GM21515 (cell line): ENCODE results near the gene SAP30BP.

ENCODE experiments used
- ATAC-seq: cut with Tn5 transposase; IDR thresholded peaks from one replicate; pipeline ENCODE4 v1.9.1; 2021; ENCODE audit not compliant: unreplicated experiment

The SAP30BP gene

DNA sequence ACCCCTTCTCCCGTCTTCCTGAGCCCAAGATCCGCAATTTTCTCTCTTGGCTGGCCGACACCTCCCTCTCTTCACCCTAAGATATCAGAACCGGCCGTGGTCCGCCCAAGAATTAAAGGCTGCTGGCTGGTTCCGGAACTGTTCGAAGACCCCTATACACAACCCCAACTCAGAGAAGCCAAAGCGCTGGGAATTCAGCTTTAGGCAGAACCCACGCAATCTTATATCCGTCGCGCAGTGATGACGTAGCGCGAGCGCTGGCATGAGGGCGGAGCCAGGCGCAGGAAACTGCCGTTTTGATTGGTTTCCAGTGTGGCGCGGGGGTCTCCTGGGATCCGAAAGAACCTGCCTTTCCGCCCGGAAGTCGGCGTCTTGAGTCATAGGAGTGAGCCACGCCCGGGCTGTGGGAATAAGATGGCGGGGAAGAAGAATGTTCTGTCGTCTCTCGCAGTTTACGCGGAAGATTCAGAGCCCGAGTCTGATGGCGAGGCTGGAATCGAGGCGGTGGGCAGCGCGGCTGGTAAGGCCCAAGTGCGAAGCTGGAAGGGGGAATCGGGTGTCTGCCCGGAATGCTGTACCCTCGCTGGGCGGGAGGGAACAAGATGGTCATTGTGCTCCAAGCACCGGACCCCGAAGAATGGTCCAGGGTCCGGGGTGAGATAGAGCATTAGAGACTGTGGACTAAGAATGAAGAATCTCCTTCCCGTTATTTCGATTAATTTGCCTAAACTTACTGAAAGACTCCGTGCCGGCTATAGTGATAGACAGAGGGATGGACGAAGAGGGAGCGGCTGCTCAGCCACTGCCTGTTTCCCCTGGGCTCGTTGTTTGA is at the start of gene SAP30BP, which contains the start of gene RECQL5:
Gene SAP30BP, plus strand, starts transcription at position 380 of the 832 bp plus-strand sequence. Its CDS starts 35 bp downstream, at position 415.
Gene RECQL5, minus strand, starts transcription at position 196 of the 832 bp plus-strand sequence. CDS start 597 bp downstream, outside the sequence.
- peak; percentile 71 for ATAC-seq

DNA sequence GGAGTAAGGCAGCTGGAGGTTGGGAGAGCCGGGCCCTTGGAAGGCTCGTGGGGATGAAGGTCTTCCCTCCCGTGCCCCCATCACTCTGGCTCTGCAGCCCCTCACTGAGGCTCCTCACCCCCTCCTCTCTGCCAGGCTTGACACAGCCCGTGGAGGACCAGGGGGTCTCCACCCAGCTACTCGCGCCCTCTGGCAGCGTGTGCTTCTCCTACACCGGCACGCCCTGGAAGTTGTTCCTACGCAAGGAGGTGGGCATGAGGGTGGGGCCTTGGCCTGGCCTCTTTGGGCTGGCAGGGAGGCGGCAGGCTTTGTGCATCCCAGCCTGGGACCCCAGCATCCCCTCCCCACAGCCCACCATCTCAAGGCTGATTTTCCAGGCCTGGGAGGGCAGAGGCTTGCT is 49.5 kb upstream of the SAP30BP start:
- ATAC-seq = no peak

DNA sequence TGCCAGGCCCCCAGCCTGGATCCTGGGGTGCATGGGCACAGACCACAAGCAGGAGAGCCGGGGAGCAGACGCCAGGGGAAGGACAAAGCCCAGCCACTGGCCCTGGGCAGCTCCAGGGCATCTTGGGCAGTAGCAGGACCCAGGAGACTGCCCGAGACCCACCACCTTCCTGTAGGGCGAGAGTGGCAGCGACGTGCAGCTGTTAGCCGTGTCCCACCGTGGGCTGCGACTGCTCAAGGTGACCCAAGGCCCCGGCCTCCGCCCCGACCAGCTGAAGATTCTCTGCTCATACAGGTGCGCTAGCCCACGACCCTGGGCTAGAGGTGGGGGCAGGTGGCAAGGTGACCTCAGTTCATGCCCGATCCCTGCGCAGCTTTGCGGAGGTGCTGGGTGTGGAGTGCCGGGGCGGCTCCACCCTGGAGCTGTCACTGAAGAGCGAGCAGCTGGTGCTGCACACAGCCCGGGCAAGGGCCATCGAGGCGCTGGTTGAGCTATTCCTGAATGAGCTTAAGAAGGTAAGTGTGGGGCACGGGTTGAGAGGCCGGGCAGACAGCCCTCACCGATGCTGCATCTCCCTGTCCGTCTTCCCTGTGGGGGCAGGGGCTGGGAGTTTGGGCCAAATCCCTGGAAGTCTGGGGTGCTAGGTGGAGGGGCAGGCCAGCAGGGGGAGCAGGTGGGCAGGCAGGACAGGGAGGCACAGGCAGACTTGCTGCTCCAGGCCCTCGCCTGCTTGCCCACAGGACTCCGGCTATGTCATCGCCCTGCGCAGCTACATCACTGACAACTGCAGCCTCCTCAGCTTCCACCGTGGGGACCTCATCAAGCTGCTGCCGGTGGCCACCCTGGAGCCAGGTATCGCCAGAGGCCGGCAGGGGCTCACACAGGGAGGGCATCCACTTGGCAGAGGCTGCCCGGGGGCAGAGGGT is 47.4 kb upstream of the SAP30BP start:
- ATAC-seq = no peak

DNA sequence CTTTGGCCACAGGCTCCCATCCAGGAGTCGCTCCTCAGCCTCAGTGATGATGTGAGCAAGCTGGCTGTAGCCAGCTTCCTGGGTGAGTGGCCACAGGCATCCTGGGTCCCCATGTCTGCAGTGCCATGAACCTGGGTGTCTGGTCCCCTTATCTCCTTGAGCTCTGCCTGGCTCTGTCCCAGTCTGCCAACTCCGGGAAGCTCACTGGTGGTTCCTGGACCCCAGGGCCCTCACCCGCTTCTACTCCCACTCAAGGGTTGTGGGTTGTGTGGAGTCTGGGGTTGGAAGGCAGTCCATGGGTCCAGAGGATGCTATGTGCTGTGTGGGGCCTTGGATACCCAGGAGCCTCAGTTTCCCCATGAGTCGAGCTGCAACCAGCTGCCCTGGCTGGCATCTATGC is 45.6 kb upstream of the SAP30BP start:
- ATAC-seq = no peak

DNA sequence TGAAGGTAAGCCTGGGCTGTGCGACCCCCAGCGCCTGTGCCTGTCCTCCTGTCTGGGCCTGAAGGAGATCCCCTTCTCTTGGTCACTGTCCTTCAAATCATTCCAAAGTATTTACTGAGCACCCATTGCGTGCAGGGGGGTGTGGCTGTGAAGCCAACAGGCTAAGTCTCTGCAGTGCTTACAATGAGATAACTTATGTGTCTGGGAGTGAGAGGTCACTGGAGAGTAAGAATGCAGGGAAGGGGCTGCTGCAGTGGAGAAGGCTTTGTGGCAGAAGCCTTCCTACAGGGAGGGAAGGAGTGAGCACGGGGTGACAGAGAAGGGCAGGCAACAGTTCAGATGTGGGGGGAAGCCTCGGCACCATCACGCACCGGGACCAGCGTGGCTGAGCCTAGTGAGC is 45.1 kb upstream of the SAP30BP start:
- ATAC-seq = no peak

DNA sequence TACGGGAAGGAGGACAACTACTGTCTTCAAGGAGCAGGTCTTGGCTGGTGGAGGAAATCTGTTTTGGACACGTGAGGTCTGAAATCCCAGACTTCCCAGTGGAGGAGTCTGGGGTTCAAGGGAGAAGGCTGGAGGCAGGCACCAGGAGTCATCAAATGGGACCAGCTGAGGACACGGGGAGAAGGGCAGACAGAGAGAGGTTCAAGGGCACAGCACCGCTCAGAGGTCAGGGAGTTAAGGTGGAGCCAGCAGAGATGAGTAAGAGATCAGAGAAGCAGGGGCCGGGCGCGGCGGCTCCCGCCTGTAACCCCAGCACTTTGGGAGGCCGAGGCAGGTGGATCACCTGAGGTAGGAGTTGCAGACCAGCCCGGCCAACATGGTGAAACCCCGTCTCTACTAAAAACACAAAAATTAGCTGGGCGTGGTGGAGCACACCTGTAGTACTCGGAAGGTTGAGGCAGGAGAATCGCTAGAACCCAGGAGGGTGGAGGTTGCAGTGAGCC is 44.3 kb upstream of the SAP30BP start:
- ATAC-seq = no peak

DNA sequence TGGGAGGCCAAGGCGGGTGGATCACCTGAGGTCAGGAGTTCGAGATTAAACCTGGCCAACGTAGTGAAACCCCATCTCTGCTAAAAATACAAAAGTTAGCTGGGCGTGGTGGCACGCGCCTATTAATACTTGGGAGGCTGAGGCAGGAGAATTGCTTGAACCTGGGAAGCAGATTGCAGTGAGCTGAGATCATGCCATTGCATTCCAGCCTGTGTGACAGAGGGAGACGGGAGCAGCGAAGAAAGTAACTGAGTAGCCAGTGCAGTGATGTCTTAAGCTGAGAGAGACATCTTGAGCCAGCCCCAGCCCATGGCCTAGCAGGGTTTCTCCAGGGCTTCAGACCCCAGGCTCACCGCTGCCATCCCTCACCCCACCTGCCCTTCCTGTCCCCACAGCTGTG is 43.8 kb upstream of the SAP30BP start:
- ATAC-seq = no peak

DNA sequence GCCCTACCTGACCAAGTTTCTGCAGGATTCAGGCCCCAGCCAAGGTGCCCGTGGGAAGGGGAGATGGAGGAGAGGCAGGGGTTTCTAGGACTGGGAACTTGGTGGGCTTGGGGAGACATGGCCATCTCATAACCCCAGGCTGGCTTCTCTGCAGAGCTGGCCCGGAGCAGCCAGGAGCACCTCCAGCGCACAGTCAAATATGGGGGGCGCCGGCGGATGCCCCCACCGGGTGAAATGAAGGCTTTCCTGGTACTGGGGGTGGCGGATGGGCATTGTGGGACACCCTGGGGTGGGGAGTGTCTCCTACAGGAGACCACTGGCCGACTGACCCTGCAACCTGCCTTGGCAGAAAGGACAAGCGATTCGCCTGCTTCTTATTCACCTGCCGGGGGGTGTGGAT is 43.1 kb upstream of the SAP30BP start:
- ATAC-seq = no peak

DNA sequence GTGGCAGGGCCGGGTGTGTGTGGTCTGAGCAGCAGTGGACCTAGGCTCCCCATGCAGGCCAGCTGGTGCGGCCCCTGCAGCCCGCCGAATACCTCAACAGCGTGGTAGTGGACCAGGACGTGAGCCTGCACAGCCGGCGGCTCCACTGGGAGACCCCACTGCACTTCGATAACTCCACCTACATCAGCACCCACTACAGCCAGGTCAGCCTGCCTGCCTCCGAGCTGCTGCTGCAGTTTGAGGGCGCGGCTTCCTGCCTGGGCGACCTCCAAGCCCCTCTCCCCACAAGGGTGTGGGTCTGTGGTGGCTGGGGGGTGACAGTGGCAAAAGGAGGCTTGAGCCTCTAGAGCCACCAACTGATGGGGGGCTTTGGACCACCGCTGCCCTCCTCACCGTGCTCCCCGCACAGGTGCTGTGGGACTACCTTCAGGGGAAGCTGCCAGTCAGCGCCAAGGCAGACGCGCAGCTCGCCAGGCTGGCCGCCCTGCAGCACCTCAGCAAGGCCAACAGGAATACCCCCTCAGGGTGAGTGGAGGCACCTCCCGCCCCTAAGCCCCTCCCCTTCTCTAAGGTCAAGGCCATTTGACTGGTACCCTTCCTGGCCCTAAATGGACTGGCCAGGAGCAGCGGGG is 42.3 kb upstream of the SAP30BP start:
- ATAC-seq = no peak

DNA sequence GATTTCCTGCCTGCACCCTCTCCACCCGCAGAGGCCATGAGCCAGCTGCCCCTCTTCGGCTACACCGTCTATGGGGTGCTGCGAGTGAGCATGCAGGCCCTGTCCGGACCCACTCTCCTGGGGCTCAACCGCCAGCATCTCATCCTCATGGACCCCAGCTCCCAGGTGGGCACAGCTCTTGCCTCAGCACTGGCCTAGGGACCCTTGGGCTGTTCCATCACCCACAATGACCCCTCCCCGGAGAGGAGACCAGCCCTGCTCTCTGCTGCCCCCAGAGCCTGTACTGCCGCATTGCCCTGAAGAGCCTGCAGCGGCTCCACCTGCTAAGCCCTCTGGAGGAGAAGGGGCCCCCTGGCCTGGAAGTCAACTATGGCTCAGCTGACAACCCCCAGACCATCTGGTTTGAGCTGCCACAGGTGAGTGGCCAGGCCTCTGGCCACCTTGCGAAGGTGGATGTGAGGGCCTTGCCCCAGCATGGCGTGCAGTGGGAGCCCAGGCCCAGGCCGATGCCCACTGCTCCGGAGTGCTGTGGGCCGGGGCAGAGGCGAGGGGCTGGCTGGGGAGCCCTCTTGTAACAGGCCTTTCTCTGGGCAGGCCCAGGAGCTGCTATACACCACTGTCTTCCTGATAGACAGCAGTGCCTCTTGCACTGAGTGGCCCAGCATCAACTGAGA is 41.2 kb upstream of the SAP30BP start:
- ATAC-seq = no peak

DNA sequence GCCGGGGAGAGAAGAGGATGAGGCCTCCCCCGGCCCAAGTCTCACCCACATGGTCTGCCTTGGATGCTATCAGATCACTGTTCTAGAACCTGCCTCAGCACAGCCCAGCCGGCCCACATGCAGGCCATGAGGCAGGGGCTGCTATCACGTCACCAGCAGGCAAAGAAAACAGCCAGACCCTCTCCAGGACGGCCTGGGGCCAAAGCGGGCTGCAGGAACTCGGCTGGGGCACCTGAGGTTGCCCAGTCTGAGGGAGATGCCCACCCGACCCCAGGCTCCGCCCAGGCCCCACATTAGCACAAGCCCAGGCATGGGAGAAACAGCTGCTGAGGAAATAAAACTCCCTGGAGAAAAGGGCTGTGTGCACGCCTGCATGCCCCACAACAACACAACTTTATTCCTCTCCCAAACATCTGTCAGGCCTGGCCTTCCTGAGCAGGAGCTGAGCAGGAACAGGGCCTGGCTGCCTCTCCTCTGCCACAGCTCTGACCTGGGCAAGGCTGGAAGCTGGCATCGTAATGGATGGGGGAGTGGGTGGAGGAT is 40.6 kb upstream of the SAP30BP start:
- ATAC-seq = no peak

DNA sequence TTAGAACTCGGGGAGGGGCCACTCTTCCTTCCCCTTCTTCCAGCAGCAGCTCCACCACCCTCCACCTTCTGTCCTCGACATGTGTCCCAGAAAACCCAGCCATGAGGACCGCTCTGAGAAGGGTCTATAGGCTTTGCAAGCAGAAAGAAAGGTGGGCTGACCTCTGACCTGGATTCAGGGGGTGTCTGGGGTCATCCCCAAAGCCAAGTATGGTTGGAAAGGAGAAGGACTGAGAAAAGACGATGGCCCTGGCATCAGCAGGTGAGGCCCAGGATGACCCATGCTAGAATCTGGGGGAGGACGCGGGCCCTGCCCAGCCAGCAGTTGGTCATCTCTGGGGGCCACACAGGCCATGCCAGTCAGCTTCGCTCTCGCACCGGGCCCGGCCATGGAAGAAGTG is 40.0 kb upstream of the SAP30BP start:
- ATAC-seq = no peak

DNA sequence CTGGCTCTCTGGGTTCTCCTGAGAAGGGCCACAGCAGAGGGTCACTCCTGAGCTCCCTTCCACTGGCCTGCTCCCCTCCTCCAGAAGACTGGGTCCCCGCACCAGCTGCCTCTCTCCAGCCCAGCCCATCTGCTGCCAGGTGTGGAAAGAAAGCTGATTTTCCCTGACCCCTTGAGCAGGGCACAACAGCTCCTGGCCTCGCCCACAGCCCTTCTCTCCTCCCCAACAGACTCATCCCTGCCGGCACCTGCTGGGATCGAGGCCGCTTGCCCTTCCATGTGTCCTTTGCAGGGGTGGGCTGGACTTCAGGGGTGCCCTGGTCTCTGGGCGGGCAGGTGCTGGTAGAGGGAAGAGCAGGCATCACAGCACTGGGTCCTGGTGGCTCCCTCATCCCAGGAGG is 38.7 kb upstream of the SAP30BP start:
- no peak for ATAC-seq

DNA sequence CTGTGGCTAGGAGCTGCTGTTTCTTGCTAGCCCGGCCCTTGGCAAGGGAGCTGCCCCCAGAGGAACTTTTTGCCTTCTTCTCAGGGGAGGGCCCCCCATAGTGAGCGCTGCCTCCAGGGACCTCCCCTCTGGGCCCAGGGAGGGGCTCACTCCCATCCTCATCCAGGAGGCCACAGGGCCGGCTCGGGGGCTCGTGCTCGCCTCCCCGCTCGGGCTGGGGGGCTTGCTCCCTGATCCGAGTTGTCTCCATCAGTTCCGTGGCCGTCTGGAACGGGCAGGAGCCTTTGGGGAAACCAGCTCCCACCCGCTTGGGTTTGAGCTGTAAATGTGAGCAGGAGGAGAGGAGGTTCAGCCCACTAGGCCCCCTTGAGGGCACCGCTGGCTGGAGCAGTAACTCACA is 38.0 kb upstream of the SAP30BP start:
- ATAC-seq = no peak

DNA sequence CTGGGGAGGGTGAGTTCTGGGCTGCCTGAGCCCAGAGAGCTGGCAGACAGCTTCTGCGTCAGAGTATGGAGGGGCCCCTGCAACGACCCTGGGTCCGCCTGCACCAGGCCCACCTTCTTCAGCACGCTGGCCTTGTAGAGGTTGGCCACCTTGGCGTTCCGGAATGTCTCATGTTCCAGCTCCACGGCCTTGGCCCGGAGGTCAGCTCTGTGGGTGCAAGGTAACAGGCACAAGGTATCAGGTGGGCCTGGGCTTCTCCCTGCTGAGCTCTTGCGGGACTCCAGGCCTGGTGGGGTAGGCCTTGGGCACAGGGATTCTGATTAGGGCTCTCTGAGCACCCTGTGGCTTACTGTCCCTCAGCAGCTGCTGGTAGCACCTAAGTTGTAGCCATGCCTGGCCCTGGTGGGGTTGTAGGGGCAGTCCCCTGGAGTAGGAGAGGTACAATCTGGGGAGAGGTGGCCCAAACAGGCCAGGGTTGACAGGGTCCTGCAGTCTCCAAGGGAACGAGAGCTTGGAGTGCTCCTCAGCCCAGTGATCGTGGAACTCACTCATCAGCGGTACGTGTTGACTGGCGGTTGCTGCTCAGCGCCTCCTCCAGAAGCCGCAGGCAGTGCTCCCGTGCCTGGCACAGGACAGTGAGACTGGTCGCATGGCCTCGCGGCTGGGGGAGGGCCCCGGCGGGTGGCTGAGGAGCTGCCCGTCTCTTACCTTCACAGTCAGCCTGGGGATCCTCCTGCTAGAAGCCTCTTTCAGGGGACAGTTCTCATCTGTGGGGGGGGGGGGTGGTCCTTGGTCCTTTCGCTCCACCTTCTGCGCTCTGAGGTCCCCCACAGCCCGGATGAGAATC is 36.8 kb upstream of the SAP30BP start:
- ATAC-seq = no peak

DNA sequence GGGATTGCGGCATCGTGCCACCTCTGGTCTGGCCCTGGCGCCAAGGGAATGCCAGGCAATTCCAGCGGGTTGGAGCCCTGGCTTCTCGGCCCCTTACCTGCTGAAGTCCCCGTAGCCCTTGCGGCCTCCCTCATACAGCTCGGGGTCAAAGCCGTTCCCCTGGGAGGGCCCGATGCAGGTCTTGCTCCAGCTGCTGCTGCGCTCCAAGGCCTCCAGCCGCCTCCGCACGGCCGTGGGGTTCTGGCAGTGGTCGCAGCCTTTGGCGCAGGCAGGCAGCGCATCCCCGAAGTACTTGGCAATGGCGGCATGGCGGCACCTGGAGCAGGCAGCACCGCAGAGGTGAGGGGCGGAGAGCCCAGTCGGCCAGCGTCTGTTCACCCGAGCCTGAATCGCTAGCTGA is 35.8 kb upstream of the SAP30BP start:
- no peak for ATAC-seq

DNA sequence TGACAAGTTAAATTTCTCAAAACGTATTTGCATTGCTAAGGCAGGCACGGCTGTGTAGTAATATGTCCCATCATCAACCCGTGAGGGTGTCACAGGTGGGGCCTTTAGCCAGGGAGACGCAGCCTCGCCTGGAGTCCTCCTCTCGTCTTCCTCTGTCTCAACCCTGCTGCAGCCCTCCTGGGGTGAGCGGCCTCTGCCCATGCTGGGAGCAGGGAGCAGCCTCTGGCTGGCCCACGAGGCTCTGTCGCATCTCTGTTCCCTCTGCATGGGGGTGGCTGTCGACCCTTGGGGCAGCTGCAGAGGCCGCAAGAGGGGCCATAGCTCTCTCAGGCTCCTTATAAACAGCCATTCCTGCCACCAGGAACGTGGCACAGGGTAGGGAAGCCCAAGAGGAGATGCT is 34.7 kb upstream of the SAP30BP start:
- ATAC-seq = no peak

DNA sequence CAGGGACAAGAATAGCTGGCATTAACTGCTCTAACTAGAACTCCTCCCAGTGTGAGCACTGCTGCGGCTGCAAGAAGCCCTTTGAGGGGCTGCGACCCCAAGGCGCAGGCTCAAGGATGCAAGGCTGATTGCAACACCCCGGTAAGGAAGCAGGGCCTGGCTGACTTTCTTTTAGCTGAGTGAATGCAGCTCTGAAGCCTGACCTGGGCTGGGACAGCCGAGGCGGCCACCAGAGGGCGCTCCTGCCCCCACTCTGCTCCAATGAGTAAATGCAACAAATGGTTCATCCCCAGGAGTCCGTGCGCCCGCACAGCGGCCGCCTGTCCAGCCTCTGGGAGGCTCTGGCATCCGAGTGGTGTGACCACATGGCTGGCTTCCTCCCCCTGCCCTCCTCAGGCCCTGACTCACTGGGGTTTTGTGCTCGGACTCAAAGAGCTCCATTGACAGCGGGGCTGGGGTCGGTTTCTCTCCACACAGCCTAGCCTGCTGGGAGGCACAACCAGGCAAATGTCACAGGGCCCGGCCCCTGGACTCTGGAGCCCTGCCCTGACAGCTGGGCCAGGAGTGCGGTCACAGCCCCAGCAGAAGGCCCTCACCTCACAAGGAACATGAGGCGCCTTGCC is 34.2 kb upstream of the SAP30BP start, which contains the start of gene SMIM5:
Gene SMIM5, plus strand, starts transcription at position 572 of the 623 bp plus-strand sequence. CDS start 6,768 bp downstream, outside the sequence.
- ATAC-seq = no peak
